ENCODE measurements around the gene ZBTB44. TPM values are rescaled to one million over a fixed set of nuclear protein-coding genes. Genes with fewer than 3 reads are reported as not detected.
A peak's percentile ranks its signal among the peaks of the same experiment; 100 is the strongest.
"Not testable (repeated sequence)": the region's sequence is repeated elsewhere in the genome, so short reads cannot be mapped to it uniquely, and the experiment has no call there.

Gene ZBTB44
- total RNA-seq, 5 donors from 2014 or later (not counting 1 experiment from before 2014, with no cell fraction given) = 48.4 to 68.1 (median 65.2) TPM

DNA sequence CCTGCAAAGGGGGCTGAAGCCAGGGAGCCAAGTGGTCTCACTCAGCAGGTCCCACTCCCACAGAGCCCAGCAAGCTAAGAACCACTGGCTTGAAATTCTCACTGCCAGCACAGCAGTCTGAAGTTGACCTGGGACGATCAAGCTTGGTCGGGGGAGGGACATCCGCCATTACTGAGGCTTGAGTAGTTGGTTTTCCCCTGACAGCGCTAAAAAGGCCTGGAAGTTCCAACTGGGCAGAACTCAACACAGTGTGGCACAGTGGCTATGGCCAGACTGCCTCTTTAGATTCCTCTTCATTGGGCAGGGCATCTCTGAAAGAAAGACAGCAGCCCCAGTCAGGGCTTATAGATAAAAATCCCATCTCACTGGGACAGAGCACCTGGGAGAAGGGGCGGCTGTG lies 64.8 kb downstream of the ZBTB44 start:
- DNase-seq; H3K27ac Mint-ChIP-seq; CTCF ChIA-PET; H3K4me3 Mint-ChIP-seq; ATAC-seq (replicated peaks in 1 of 4); H3K9me3 ChIP-seq; H3K27ac ChIP-seq (ENCODE audit: low read length); H3K9me3 Mint-ChIP-seq; H3K27me3 ChIP-seq (replicated peaks in 1 of 2; ENCODE audit: control insufficient read depth in 2 of 2, extremely low read depth in 1 of 2, insufficient read depth in 2 of 2, low read length in 1 of 2); POLR2A ChIA-PET; H3K36me3 ChIP-seq (ENCODE audit: control insufficient read depth in 2 of 2, extremely low read depth in 1 of 2, insufficient read depth in 1 of 2, low read length in 1 of 2); H3K27me3 Mint-ChIP-seq; H3K4me3 ChIP-seq (ENCODE audit: control insufficient read depth in 1 of 2, extremely low read depth in 1 of 2, low read length in 1 of 2): not testable (repeated sequence)
- Mint-ChIP-seq H3K4me1 (peaks cover 46 to 68% (median 63%) of the 10 kb centered on the region in 3 donors), H3K36me3 (peaks cover 43% of the 10 kb centered on the region)
- 96% methylated on average over 5 of the region's 5 CpGs for WGBS (ENCODE audit: insufficient coverage)
- H3K4me1 ChIP-seq (ENCODE audit: control insufficient read depth in 1 of 2, extremely low read depth in 1 of 2, insufficient read depth in 2 of 2, low read length in 2 of 2) = peaks cover 0 to 20% of the 10 kb centered on the region in 2 experiments

DNA sequence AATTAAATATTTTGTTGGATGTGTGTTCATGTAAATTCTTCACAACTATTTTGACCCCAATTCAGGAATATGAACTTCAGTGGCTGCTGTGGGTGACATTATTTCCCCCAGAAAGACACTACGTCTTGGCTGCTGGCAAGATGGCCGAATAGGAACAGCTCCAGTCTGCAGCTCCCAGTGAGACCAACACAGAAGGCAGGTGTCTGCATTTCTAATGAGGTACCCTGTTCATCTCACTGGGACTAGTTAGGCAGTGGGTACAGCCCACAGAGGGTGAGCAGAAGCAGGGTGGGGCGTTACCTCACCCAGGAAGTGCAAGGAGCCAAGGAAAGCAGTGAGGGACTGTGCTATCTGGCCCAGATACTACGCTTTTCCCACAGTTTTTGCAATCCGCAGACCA lies 65.3 kb downstream of the ZBTB44 start:
- Histone ChIP-seq H3K4me3 (ENCODE audit: control insufficient read depth in 1 of 2, extremely low read depth in 1 of 2, low read length in 1 of 2) (no peak overlapping the region), H3K27ac (ENCODE audit: low read length) (no peak overlapping the region), H3K36me3 (ENCODE audit: control insufficient read depth in 2 of 2, extremely low read depth in 1 of 2, insufficient read depth in 1 of 2, low read length in 1 of 2) (peaks cover 0 to 4% of the 10 kb centered on the region in 2 donors), H3K4me1 (ENCODE audit: control insufficient read depth in 1 of 2, extremely low read depth in 1 of 2, insufficient read depth in 2 of 2, low read length in 2 of 2) (peaks cover 2 to 20% of the 10 kb centered on the region in 2 experiments), H3K9me3 (no peaks in the 10 kb centered on the region), H3K27me3 (replicated peaks in 1 of 2; ENCODE audit: control insufficient read depth in 2 of 2, extremely low read depth in 1 of 2, insufficient read depth in 2 of 2, low read length in 1 of 2) (no peaks in the 10 kb centered on the region)
- peaks cover 3 to 9% (median 8%) of the 10 kb centered on the region in 3 donors for H3K9me3 Mint-ChIP-seq
- no peak for ATAC-seq (replicated peaks in 1 of 4)
- H3K27me3 Mint-ChIP-seq = no peaks in the 10 kb centered on the region
- peaks cover 46 to 67% (median 64%) of the 10 kb centered on the region in 3 donors for H3K4me1 Mint-ChIP-seq
- POLR2A ChIA-PET = interaction anchor here in 1 of 2 donors (0.8 kb wide), 1 partner anchor 9 kb away, joined by 3 read pairs; no protein-coding TSS in a partner anchor
- no peak overlapping the region for H3K4me3 Mint-ChIP-seq
- H3K27ac Mint-ChIP-seq = no peak overlapping the region
- 88% methylated on average over 5 of the region's 5 CpGs for WGBS (ENCODE audit: insufficient coverage)
- CTCF ChIA-PET = no interaction called here
- peaks cover 41% of the 10 kb centered on the region for H3K36me3 Mint-ChIP-seq
- DNase-seq = no peak

DNA sequence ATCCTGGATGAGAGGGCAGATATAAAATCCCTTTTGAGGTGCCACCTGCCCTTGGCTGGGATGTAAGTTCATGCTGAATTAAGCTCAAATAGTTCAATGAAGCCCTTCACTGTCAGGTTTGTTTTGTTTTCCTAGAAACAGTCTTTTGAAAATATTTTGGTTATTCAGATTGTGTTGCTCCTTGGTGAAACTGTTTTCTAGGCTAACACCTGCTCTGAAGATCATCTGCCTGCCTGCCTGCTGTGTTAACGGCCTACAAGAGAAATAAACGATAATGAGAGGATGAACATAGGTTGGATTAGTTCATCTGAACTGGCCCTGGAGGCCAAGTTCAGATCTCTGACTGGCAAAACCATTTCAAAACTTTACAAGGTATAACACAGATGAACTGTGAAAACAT lies 67.4 kb downstream of the ZBTB44 start:
- Histone ChIP-seq H3K36me3 (ENCODE audit: control insufficient read depth in 2 of 2, extremely low read depth in 1 of 2, insufficient read depth in 1 of 2, low read length in 1 of 2) (peaks cover 0 to 4% of the 10 kb centered on the region in 2 donors), H3K4me1 (ENCODE audit: control insufficient read depth in 1 of 2, extremely low read depth in 1 of 2, insufficient read depth in 2 of 2, low read length in 2 of 2) (peaks cover 6 to 20% of the 10 kb centered on the region in 2 experiments), H3K27me3 (replicated peaks in 1 of 2; ENCODE audit: control insufficient read depth in 2 of 2, extremely low read depth in 1 of 2, insufficient read depth in 2 of 2, low read length in 1 of 2) (no peaks in the 10 kb centered on the region), H3K9me3 (no peaks in the 10 kb centered on the region), H3K27ac (ENCODE audit: low read length) (no peak overlapping the region), H3K4me3 (ENCODE audit: control insufficient read depth in 1 of 2, extremely low read depth in 1 of 2, low read length in 1 of 2) (no peak overlapping the region)
- Mint-ChIP-seq H3K9me3 (peaks cover 2 to 7% (median 6%) of the 10 kb centered on the region in 3 donors), H3K27me3 (no peaks in the 10 kb centered on the region), H3K27ac (no peak overlapping the region), H3K4me3 (no peak overlapping the region), H3K36me3 (peaks cover 26% of the 10 kb centered on the region), H3K4me1 (peaks cover 57 to 72% (median 71%) of the 10 kb centered on the region in 3 donors)
- POLR2A ChIA-PET = interaction anchor here in 1 of 2 donors (0.6 kb wide), 1 partner anchor 1301 kb away, joined by 3 read pairs; no protein-coding TSS in a partner anchor
- ATAC-seq (replicated peaks in 1 of 4) (no peak), DNase-seq (no peak)
- CTCF ChIA-PET = no interaction called here
- WGBS (ENCODE audit: insufficient coverage) = no CpG with 5 or more reads among the region's 2 CpGs

DNA sequence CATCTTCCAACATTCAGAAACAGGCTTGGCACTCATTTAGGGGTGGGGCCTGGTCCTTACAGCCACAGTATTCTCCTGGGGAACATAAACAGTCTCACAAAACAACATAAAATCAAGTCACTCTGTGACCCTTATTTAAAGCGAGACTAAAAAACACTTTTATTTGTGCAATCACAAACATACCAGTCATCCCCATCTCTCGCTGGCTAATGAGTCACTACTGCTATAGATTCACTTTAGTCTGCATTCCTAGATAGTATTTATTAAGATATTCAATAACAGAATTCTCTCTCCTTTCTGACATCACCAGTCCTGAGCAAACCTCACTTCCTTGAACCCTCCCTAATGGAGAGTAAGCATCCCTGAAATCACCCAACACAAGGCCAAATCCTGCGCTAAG lies 68.0 kb downstream of the ZBTB44 start:
- no peak overlapping the region for H3K27ac Mint-ChIP-seq
- ATAC-seq (replicated peaks in 1 of 4) (no peak), DNase-seq (no peak)
- POLR2A ChIA-PET = no interaction called here
- H3K36me3 ChIP-seq (ENCODE audit: control insufficient read depth in 2 of 2, extremely low read depth in 1 of 2, insufficient read depth in 1 of 2, low read length in 1 of 2) = peaks cover 0 to 4% of the 10 kb centered on the region in 2 donors
- H3K27me3 ChIP-seq (replicated peaks in 1 of 2; ENCODE audit: control insufficient read depth in 2 of 2, extremely low read depth in 1 of 2, insufficient read depth in 2 of 2, low read length in 1 of 2) = no peaks in the 10 kb centered on the region
- H3K4me3 Mint-ChIP-seq = no peak overlapping the region
- no peak overlapping the region for H3K27ac ChIP-seq (ENCODE audit: low read length)
- H3K9me3 Mint-ChIP-seq = peaks cover 0 to 4% (median 1%) of the 10 kb centered on the region in 3 donors
- peaks cover 6 to 20% of the 10 kb centered on the region in 2 experiments for H3K4me1 ChIP-seq (ENCODE audit: control insufficient read depth in 1 of 2, extremely low read depth in 1 of 2, insufficient read depth in 2 of 2, low read length in 2 of 2)
- H3K9me3 ChIP-seq = no peaks in the 10 kb centered on the region
- CTCF ChIA-PET = no interaction called here
- 100% methylated on average over 1 of the region's 3 CpGs for WGBS (ENCODE audit: insufficient coverage)
- H3K36me3 Mint-ChIP-seq = peaks cover 20% of the 10 kb centered on the region
- H3K4me1 Mint-ChIP-seq = peaks cover 57 to 69% (median 67%) of the 10 kb centered on the region in 3 donors
- no peak overlapping the region for H3K4me3 ChIP-seq (ENCODE audit: control insufficient read depth in 1 of 2, extremely low read depth in 1 of 2, low read length in 1 of 2)
- H3K27me3 Mint-ChIP-seq = no peaks in the 10 kb centered on the region

DNA sequence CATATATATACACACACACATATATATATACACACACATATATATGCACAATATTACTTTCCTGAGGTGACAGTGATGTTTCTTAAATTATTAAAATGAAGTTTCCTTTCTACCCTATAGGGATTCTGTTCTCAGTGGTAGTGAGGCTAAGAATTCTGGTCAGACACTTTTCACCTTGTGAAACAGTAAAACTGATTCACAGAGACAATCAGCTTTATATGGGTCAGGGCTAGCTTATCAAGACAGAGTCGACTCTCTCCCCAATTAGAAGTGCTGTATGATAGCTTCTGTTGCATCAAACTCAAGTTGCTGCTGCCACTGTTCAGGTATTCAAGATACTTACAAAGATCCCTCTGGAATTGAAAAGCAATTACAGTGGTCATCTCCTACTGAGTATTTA lies 68.4 kb downstream of the ZBTB44 start:
- no peak for ATAC-seq (replicated peaks in 1 of 4)
- no peak overlapping the region for H3K27ac Mint-ChIP-seq

DNA sequence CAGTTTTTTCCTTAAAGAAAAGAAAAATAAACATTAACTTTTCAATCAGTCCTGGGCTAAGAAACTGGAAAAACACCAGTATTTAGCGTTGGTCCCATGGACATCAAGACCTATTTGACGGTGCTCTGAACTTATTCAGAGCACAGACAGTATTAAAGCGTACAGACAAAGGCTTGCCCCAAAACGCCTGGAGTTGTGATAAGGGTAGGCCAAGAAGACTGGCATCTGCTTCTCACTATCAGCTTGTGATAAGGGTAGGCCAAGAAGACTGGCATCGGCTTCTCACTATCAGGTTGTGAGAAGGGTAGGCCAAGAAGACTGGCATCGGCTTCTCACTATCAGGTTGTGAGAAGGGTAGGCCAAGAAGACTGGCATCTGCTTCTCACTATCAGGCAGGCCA lies 69.3 kb downstream of the ZBTB44 start:
- H3K27me3 ChIP-seq (replicated peaks in 1 of 2; ENCODE audit: control insufficient read depth in 2 of 2, extremely low read depth in 1 of 2, insufficient read depth in 2 of 2, low read length in 1 of 2); H3K36me3 ChIP-seq (ENCODE audit: control insufficient read depth in 2 of 2, extremely low read depth in 1 of 2, insufficient read depth in 1 of 2, low read length in 1 of 2); H3K9me3 Mint-ChIP-seq; ATAC-seq (replicated peaks in 1 of 4); H3K27me3 Mint-ChIP-seq; CTCF ChIA-PET; H3K4me3 ChIP-seq (ENCODE audit: control insufficient read depth in 1 of 2, extremely low read depth in 1 of 2, low read length in 1 of 2); H3K9me3 ChIP-seq; H3K4me3 Mint-ChIP-seq; H3K27ac ChIP-seq (ENCODE audit: low read length); DNase-seq; POLR2A ChIA-PET: not testable (repeated sequence)
- 100% methylated on average over 6 of the region's 6 CpGs for WGBS (ENCODE audit: insufficient coverage)
- H3K27ac Mint-ChIP-seq = peak overlapping the region in 1 of 2 donors; percentile 61
- H3K4me1 Mint-ChIP-seq = peaks cover 51 to 59% (median 56%) of the 10 kb centered on the region in 3 donors
- H3K4me1 ChIP-seq (ENCODE audit: control insufficient read depth in 1 of 2, extremely low read depth in 1 of 2, insufficient read depth in 2 of 2, low read length in 2 of 2) = peaks cover 6 to 19% of the 10 kb centered on the region in 2 experiments
- peaks cover 13% of the 10 kb centered on the region for H3K36me3 Mint-ChIP-seq

More for the DNA sequence above, 68.4 kb downstream of the ZBTB44 start:
- Mint-ChIP-seq H3K4me1 (peaks cover 56 to 66% (median 65%) of the 10 kb centered on the region in 3 donors), H3K4me3 (no peak overlapping the region), H3K9me3 (peaks cover 0 to 4% (median 0%) of the 10 kb centered on the region in 3 donors), H3K36me3 (peaks cover 16% of the 10 kb centered on the region), H3K27me3 (no peaks in the 10 kb centered on the region)
- Histone ChIP-seq H3K4me1 (ENCODE audit: control insufficient read depth in 1 of 2, extremely low read depth in 1 of 2, insufficient read depth in 2 of 2, low read length in 2 of 2) (peaks cover 6 to 20% of the 10 kb centered on the region in 2 experiments), H3K36me3 (ENCODE audit: control insufficient read depth in 2 of 2, extremely low read depth in 1 of 2, insufficient read depth in 1 of 2, low read length in 1 of 2) (peaks cover 0 to 4% of the 10 kb centered on the region in 2 donors), H3K27ac (ENCODE audit: low read length) (no peak overlapping the region), H3K27me3 (replicated peaks in 1 of 2; ENCODE audit: control insufficient read depth in 2 of 2, extremely low read depth in 1 of 2, insufficient read depth in 2 of 2, low read length in 1 of 2) (no peaks in the 10 kb centered on the region), H3K9me3 (no peaks in the 10 kb centered on the region), H3K4me3 (ENCODE audit: control insufficient read depth in 1 of 2, extremely low read depth in 1 of 2, low read length in 1 of 2) (no peak overlapping the region)
- CTCF ChIA-PET = no interaction called here
- WGBS (ENCODE audit: insufficient coverage) = no CpG with 5 or more reads among the region's 1 CpG
- POLR2A ChIA-PET = no interaction called here
- no peak for DNase-seq

All from T-cell (primary cell).